WERI-Rb-1 (cell line): ENCODE measurements around the gene LAPTM5.

ENCODE experiments used
- DNase-seq: peaks from one replicate; pipeline ENCODE4 v3.0.0-alpha.2; 2020
- H3K27ac ChIP-seq: fragments of 250-450 bp; sonication (Bioruptor Pico); 2 replicates; pipeline ENCODE4 v1.5.1; 2020; ENCODE audit warnings: mild to moderate bottlenecking, moderate library complexity
- H3K27me3 ChIP-seq: fragments of 250-450 bp; sonication (Bioruptor Pico); 2 replicates; pipeline ENCODE4 v1.5.1; 2021; ENCODE audit warnings: mild to moderate bottlenecking, low read depth, moderate library complexity; ENCODE audit not compliant: insufficient read depth, severe bottlenecking
- H3K36me3 ChIP-seq: fragments of 250-450 bp; sonication (Bioruptor Pico); 2 replicates; pipeline ENCODE4 v1.5.1; 2020; ENCODE audit warnings: mild to moderate bottlenecking, moderate library complexity
- H3K4me3 ChIP-seq: 2 replicates; pipeline ENCODE4 v1.5.1; 2011; ENCODE audit warnings: low read depth, mild to moderate bottlenecking, control low read depth, low read length
- H3K9me3 ChIP-seq: fragments of 250-450 bp; sonication (Bioruptor Pico); 2 replicates; pipeline ENCODE4 v1.5.1; 2021; ENCODE audit warnings: mild to moderate bottlenecking, moderate library complexity; ENCODE audit not compliant: severe bottlenecking
- CTCF ChIP-seq: IDR thresholded peaks from 2 replicates; pipeline ENCODE4 v1.5.1; 2011; ENCODE audit warnings: low read depth, mild to moderate bottlenecking, control low read depth, inconsistent platforms, low read length

Gene LAPTM5

GRCh38 chr1:30753118-30753517 is 4.5 kb downstream of the LAPTM5 start:
- no peak overlapping the region for H3K27ac ChIP-seq

GRCh38 chr1:30752651-30752908 is 5.0 kb downstream of the LAPTM5 start:
- Histone ChIP-seq H3K36me3 (no peaks in the 10 kb centered on the region), H3K9me3 (no peaks in the 10 kb centered on the region), H3K4me3 (no peak overlapping the region), H3K27ac (no peak overlapping the region), H3K27me3 (no peaks in the 10 kb centered on the region)
- no peak for TF ChIP-seq CTCF
- no peak for DNase-seq

More at GRCh38 chr1:30753118-30753517, 4.5 kb downstream of the LAPTM5 start:
- no peak for DNase-seq
- no peak overlapping the region for H3K4me3 ChIP-seq
- no peaks in the 10 kb centered on the region for H3K36me3 ChIP-seq
- no peaks in the 10 kb centered on the region for H3K27me3 ChIP-seq
- no peaks in the 10 kb centered on the region for H3K9me3 ChIP-seq
- no peak for TF ChIP-seq CTCF

GRCh38 chr1:30751830-30752650 is 5.5 kb downstream of the LAPTM5 start:
- Histone ChIP-seq H3K36me3 (no peaks in the 10 kb centered on the region), H3K4me3 (no peak overlapping the region), H3K27me3 (no peaks in the 10 kb centered on the region), H3K9me3 (no peaks in the 10 kb centered on the region), H3K27ac (no peak overlapping the region)
- TF ChIP-seq CTCF, result no peak
- no peak for DNase-seq

- peak overlapping the region; percentile 14 for H3K27ac ChIP-seq
- DNase-seq, result no peak
- H3K4me3 ChIP-seq, result no peak overlapping the region
Measured at GRCh38 chr1:30750731-30751291, 6.8 kb downstream of the LAPTM5 start.

GRCh38 chr1:30749691-30750583 is 7.6 kb downstream of the LAPTM5 start:
- Histone ChIP-seq H3K9me3 (no peaks in the 10 kb centered on the region), H3K4me3 (no peak overlapping the region), H3K36me3 (no peaks in the 10 kb centered on the region), H3K27me3 (no peaks in the 10 kb centered on the region), H3K27ac (peak overlapping the region; percentile 94)
- no peak for DNase-seq
- TF ChIP-seq CTCF, result no peak

More at GRCh38 chr1:30750731-30751291, 6.8 kb downstream of the LAPTM5 start:
- no peaks in the 10 kb centered on the region for H3K27me3 ChIP-seq
- no peak for TF ChIP-seq CTCF
- no peaks in the 10 kb centered on the region for H3K9me3 ChIP-seq
- no peaks in the 10 kb centered on the region for H3K36me3 ChIP-seq
